Frontal cortex (tissue), 4 donors: ENCODE results near the gene ANKIB1. TPM values are rescaled to one million over a fixed set of nuclear protein-coding genes. Genes with fewer than 3 reads are reported as not detected.
"Not testable (repeated sequence)": the region's sequence is repeated elsewhere in the genome, so short reads cannot be mapped to it uniquely, and the experiment has no call there.

Experiments used
- DNase-seq, 2 donors: peaks; one replicate each; pipeline ENCODE4 v3.0.0; 2012; ENCODE audit warnings: low spot score in 2 of 2
- FAIRE-seq: peaks from 2 replicates; lab custom pipeline; 2012; peaks lifted over from hg19 to GRCh38; lab: Jason Lieb, UNC
- total RNA-seq: library from RNA; depleted of rRNA; stranded (reverse); fragments of >200 nt; gene quantifications from one replicate; pipeline ENCODE4 v1.2.3, GENCODE V29; 2014
- donor health status: control.
- donor health status: control.
- donor health status: control.

The ANKIB1 gene, protein sequence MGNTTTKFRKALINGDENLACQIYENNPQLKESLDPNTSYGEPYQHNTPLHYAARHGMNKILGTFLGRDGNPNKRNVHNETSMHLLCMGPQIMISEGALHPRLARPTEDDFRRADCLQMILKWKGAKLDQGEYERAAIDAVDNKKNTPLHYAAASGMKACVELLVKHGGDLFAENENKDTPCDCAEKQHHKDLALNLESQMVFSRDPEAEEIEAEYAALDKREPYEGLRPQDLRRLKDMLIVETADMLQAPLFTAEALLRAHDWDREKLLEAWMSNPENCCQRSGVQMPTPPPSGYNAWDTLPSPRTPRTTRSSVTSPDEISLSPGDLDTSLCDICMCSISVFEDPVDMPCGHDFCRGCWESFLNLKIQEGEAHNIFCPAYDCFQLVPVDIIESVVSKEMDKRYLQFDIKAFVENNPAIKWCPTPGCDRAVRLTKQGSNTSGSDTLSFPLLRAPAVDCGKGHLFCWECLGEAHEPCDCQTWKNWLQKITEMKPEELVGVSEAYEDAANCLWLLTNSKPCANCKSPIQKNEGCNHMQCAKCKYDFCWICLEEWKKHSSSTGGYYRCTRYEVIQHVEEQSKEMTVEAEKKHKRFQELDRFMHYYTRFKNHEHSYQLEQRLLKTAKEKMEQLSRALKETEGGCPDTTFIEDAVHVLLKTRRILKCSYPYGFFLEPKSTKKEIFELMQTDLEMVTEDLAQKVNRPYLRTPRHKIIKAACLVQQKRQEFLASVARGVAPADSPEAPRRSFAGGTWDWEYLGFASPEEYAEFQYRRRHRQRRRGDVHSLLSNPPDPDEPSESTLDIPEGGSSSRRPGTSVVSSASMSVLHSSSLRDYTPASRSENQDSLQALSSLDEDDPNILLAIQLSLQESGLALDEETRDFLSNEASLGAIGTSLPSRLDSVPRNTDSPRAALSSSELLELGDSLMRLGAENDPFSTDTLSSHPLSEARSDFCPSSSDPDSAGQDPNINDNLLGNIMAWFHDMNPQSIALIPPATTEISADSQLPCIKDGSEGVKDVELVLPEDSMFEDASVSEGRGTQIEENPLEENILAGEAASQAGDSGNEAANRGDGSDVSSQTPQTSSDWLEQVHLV
- 114 TPM for total RNA-seq

DNA sequence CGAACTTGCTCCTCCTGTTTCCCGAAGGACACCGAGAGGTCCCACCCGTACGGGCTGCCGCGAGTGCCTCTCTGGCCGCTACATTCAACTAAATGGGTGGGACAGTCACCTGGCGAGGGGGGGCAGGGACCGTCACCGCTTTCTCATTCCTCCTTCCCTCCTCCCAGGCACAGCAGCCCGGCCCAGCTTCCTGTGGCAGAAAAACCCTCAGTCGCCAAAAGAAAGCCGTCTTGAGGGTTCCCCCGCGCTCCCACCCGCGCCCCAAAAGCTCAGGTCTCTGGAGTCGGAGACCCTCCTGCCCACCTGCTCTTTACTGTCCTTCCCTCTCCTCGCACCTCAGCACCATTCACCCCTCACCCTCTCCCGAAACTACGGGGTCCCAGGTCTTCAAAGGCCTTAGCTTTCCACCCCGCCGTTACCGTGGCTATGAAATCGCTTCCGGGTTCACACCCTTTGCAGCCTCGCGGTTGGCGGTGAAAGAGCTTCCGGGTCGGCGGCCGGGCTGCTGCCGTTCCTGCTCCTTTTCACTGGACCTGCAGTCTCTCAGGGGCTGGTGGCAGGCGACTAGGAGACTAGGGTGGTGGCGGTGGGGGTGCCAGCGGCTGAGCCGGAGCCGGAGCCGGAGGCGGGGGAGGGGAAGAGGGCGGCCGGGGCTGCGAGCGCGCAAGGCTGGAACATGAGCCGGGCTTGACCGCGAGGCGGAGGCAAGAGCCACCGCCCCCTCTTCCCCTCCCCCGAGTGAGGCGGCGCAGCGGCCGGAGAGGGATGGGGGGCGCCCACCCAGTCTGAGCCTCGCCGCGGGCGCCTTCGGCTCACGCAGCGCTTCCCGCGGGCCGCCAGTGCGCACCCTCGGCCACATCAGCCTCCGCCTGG is at the start of gene ANKIB1, which contains the start of gene KRIT1:
Gene ANKIB1 (plus strand): TSS at position 488 of the 873 bp plus-strand sequence. CDS start 49,005 bp downstream, outside the sequence.
Gene KRIT1 (minus strand): TSS at position 428 of the 873 bp plus-strand sequence. CDS start 3,779 bp downstream, outside the sequence.
- DNase-seq (peak; percentile 82 to 84), FAIRE-seq (no peak)

DNA sequence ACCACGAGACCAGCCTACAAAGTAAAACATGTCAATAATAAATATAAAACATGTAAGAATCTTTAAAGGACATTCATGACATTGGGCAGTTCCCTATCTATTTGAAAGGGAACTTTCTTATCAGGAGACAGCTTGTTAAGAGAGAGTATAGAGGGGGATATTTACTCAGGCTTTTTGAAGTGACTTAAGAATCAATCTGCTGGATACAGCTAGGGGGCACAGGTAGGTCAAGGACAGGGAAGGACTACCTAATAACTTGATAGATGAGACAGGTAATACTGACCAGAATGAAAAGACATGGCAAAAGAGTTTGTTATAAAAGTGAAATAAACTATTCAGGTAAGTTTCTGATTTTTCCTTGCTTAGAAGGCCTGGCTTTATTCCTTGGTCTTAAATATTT is 45.0 kb upstream of the ANKIB1 start:
- FAIRE-seq = no peak
- no peak for DNase-seq

DNA sequence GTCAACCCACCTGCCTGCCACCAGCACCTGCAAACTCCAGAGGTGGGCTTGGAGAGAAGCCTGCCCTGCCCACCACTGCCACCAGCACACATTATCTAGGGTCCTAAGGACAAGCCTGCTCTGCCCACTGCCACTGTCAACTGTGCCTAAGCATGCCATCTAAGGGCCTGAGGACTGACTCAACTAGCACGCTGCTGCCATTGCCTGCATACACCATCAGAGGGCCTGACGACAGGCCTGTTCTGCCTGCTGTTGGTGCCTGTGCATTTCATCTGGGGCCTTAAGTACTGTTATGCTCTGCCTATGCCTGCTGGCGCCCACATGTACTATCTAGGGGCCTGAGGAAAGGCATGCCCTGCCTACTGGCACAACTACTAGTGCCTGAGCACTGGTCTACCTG is 39.8 kb upstream of the ANKIB1 start:
- DNase-seq = no peak
- FAIRE-seq = no peak

DNA sequence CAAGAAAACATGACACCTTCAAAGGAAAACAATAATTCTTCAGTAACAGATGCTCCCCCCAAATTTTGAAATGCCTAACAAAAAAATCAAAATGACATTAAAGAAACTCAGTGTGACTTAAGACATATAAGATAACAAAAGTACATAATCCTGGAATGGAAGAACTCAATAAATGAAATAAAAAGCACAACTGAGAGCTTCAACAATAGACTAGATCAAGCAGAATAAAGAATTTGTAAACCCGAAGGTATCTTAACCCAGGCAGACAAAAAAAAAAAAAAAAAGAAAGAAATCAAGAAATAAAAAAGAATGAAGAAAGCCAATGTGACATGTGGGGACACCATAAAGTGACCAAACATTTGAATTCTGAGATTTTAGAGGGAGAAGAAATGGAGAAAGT is 39.1 kb upstream of the ANKIB1 start:
- DNase-seq (no peak), FAIRE-seq (no peak)

DNA sequence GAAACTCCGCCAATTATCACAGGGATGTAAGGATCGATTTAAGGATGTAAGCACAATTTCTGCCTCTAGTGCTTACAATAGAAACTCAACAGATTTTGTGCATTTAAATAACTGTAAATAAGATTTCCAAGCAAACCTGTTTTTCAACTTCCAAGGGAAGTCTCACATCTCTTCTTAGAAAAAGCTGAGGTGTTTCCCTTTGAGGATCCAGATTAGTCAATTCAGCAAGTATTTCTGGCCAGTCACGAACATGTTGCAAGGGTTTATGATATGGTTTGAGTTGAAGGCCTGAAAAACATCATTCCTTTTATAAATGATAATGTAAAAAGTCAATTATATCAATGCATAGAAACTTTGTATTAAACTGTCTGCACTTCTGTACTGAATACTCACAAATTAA is 24.0 kb upstream of the ANKIB1 start:
- FAIRE-seq = no peak

DNA sequence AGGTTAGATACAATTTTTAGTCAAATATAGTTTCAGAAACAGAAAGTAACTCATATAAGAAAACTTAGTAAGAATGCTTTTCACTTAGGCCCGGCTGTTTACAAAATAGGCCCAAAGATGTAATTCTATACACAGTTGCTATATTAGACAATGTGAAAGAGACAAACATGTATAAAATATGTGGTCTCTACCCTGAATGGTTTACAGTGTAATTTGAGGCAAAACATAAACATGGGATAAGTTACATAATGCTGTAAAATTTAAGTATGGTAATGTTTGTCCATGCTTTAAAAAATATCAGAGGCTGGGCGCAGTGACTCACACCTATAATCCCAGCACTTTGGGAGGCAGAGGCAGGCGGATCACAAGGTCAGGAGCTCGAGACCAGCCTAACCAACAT is 18.8 kb upstream of the ANKIB1 start:
- FAIRE-seq (no peak), DNase-seq (no peak)

More for the DNA sequence above, 24.0 kb upstream of the ANKIB1 start:
- no peak for DNase-seq

DNA sequence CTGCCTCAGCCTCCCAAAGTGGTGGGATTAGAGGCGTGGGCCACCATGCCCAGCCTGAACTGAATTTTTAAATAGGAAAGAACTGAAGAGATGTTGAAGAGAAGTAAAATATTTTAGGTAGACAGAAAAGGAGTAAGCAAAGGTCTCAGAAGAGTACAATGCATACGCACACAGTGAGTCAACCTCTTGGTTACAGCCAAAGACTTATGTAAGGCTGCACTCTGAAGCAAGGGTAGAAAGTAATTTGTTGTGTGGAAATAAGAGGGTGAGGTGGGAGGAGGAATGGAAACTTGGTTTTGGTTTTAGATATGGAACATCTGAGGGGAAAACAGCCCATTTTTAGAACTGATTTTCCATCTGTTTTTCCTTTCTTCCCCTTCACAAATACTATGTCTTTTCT is 17.7 kb upstream of the ANKIB1 start:
- FAIRE-seq (no peak), DNase-seq (no peak)

DNA sequence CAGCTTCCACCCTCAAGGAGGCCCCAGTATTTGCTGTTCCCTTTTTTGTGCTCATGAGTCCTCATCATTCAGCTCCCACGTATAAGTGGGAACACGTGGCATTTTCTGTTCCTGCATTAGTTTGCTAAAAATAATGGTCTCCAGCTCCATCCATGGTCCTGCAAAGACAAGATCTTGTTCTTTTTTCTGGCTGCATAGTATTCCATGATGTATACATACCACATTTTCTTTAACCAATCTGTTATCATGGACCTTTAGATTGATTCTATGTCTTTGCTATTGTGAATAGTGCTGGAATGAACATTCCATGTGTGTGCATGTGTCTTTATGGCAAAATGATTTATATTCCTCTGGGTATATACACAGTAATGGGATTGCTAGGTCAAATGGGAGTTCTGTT is 17.0 kb upstream of the ANKIB1 start:
- no peak for DNase-seq
- no peak for FAIRE-seq

DNA sequence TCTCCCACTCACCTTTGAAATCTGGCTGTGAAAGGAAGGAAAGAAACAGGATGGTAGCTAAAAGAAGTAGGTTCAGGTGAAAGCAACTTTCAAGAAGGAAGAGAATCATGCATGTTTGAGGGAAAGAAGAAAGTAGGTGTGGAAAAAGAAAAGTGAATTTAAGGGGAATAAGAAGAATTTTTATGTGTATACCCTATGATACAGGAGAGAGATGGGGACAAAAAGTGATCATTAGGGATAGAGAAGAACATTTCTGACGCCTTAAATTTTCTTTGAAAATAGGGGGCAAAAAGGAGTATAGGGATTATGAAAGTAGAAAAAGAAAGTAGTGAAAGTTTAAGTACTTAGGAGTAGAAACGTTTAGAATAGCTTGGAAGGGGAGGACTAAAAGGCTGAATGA is 15.2 kb upstream of the ANKIB1 start:
- DNase-seq (no peak), FAIRE-seq (no peak)

DNA sequence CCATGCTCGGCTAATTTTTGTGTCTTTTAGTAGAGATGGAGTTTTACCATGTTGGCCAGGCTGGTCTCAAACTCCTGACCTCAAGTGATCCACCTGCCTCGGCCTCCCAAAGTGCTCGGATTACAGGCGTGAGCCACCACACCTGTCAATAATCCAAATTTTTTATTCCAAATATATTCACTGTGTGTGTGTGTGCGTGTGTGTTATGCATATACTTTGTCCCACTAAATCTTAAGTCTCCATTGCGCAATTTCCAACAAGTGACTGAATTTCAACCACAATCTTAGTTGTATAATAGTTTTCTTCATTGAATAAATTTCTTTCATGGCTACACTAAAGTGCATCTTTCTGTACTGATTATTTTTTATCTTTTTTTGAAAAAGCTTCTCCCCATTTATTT is 2.8 kb upstream of the ANKIB1 start:
- no peak for DNase-seq
- FAIRE-seq = no peak

DNA sequence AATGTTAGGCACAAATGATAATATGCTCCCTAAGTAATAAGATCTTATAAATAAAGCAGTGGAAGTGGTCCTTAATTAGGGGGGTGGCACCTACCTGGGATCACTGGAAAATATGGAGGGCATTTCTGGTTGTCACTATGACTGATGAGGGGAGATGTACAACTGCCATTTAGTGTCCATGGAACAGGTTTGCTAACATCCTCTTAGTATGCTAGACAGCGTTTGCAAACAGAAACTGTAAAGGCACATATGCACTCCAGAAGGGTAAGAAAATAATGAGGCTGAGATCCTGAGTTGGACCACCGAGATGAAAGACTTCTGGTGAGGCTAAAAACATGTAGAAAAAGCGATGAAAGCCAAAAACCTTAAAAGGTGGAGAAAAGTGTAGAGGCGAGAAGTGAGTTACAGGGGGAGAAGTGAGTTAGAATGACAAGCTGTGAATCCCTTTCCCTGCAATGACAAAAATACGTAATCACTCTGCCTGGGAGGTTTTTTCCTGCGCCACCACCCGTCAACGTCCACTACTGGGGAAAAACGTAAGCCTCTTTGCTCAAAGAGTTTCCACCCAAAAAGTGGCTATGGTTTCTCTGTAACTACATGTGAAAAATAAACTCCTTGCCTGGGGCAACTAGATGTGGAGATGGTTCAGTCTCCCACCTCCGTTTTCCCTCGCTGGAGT is 827 bp upstream of the ANKIB1 start:
- FAIRE-seq (no peak), DNase-seq (peak in 1 of 2 donors; percentile 24)

DNA sequence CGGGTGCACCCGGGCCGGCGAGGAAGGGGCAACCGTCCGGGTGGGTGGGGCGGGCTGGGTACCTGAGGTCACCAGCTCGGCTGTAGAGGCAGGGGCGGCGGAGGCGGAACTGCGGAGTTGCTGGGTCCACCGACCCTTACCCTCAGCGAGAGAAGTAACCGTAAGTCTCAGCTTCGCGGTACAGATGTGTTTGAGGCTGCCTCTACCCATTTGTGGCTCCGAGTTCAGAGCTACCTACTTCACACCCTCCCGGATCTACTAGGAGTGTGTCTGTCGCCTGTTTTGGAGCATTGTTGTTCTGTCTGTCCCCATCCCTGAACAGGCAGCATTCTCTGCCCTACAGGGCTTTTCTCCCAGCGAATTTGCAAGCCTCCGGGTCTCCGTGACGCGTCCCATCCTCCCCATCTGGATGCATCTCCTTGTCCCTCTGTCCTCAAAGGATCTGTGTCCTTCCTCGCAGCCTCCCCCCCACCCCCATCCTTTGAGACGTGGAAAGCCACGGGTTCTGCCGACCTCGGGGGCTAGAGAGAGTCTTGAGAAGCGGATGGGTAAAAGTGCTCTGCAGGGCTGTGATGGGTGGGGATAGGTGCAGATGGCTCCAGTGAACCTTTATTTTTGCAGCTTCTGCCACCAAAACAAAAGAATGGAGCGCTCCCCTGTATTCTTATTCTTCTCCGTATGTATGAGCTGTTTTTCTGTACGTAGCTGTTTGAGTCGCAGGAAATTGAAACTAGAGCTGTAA is 757 bp downstream of the ANKIB1 start:
- FAIRE-seq = no peak

DNA sequence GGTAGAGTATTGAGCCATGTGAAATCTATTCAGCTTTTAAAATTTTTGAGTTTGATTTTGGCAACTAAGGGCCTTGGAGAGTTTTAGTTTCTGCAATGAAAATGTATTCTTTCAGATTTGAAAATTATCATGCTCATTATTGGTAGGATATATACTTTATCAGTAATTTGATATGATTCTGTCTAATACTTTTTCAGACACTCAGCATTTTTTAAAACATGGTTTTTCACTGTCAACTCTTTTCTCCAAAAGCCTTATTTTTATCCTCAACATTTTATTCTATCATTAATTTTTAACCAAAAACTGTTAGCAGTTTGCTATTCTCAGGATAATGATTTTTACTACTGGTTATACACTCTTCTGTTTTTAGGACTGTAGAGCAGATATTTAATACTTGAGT is 4.8 kb downstream of the ANKIB1 start:
- no peak for FAIRE-seq

More for the DNA sequence above, 757 bp downstream of the ANKIB1 start:
- peak; percentile 25 to 40 for DNase-seq

DNA sequence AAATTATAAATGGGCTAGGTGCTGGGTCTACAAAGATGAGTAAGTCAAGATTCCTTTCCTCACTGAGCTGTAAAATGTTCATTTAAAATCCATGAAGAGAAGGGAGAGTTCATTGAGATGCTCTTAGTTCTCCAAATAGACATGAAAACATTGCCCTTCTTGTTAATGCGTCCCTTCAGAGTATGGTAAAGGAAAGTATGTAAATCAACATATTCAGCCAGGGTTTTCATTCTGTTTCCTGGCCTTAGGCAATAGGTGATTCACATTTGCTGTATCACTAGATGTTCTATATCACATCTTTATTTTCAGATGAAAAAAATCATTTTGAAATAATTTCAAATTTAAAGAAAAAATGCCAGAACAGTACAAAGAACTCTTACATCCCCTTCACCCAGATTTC is 5.4 kb downstream of the ANKIB1 start:
- FAIRE-seq = no peak

More for the DNA sequence above, 4.8 kb downstream of the ANKIB1 start:
- no peak for DNase-seq

DNA sequence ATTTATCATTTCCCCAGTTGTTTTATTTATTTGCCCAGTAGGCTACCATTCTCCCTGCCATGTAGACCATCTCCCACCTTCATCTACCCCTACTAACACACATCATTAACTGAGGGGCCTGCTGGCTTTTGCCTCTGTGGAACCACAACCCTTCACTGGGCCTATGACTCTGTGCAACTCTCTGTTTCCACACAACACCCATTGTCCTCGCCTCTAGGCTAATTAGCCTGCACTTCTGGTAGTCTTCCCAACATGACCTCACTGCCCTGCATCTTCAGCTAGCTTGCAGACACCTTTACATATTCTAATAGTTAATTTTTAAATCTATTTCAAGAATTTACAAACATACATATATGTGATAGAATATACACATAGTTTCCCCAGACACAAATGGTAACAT is 7.5 kb downstream of the ANKIB1 start:
- peak; percentile 86 for FAIRE-seq
- peak in 1 of 2 donors; percentile 33 for DNase-seq

More for the DNA sequence above, 5.4 kb downstream of the ANKIB1 start:
- DNase-seq = no peak

DNA sequence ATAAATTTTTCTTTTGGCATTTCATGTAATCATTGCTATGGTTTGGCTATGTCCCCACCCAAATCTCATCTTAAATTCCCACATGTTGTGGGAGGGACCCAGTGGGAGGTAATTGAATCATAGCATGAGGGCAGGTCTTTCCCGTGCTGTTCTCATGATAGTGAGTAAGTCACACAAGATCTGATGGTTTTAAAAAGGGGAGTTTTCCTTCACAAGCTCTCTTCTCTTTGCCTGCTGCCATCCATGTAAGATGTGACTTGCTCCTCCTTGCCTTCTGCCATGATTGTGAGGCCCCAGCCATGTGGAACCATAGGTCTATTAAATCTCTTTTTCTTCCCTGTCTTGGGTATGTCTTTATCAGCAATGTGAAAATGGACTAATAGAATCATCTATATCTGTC is 9.0 kb downstream of the ANKIB1 start:
- FAIRE-seq = not testable (repeated sequence)

DNA sequence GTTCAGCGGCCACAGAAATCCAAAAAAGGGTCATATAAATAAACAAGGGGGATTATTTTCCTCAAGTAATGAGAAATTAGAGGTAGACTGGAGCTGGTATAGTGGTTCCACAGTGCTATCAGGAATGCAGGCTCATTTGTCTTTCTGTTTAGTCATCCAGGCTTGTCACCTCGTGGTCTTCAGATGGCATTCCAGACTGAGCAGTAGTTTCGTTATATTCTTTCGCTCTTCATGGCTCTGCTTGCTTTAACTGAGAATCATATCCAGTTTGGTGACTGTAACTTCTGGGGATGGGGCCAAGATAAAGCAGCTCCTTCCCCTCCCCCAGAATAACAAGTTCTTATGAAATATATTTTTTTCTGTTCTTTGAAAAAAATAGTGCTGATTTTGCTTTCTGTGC is 9.5 kb downstream of the ANKIB1 start:
- no peak for FAIRE-seq

More for the DNA sequence above, 9.0 kb downstream of the ANKIB1 start:
- not testable (repeated sequence) for DNase-seq

DNA sequence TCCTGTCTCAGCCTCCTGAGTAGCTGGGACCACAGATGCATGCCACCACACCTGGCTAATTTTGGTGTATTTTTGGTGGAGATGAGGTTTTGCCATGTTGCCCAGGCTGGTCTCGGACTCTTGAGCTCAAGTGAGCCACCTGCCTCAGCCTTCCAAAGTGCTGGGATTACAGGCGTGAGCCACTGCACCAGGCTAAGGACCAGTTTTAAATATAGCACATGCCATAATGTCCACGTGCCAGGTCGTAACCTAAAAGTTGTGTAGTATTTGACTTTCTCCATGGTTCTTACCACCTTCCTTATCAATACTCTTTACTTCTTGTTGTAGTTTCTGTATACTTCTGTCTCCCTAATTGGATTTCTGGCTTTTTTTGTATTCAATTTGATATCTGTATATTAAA is 13.3 kb downstream of the ANKIB1 start:
- DNase-seq (no peak), FAIRE-seq (no peak)

More for the DNA sequence above, 9.5 kb downstream of the ANKIB1 start:
- DNase-seq = no peak
